Measurements from ENCODE around the gene ZSCAN10. TPM values are rescaled to one million over a fixed set of nuclear protein-coding genes. Genes with fewer than 3 reads are reported as not detected.

The ZSCAN10 gene
- total and polyA plus RNA-seq, 2 of the 13 experiments (the other 11 are each of a cell fraction or from before 2014, with no cell fraction given), result not detected

- no peak for TF ChIP-seq RXRB (CRISPR knock-in tag; IDR thresholded peaks at IDR 0.05; ENCODE audit: borderline replicate concordance)
- TF ChIP-seq, protein P1, sequence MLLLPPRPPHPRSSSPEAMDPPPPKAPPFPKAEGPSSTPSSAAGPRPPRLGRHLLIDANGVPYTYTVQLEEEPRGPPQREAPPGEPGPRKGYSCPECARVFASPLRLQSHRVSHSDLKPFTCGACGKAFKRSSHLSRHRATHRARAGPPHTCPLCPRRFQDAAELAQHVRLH (CRISPR knock-in tag; IDR thresholded peaks at IDR 0.05; ENCODE audit: borderline replicate concordance, low read depth), result no peak
- peak; percentile 7; the same call in 1 of the 2 replicates for TF ChIP-seq ZFP91 (CRISPR knock-in tag; IDR thresholded peaks at IDR 0.05; ENCODE audit: borderline replicate concordance)
- TF ChIP-seq ZNF160 (CRISPR knock-in tag; IDR thresholded peaks at IDR 0.05), result 0 out of 2 replicates have a peak, but pooled peaks have one; percentile 46
- TF ChIP-seq ZFP37 (CRISPR knock-in tag; IDR thresholded peaks at IDR 0.05; ENCODE audit: borderline replicate concordance), result no peak
- TF ChIP-seq SALL2 (CRISPR knock-in tag; IDR thresholded peaks at IDR 0.05), result peak; percentile 35; the same call in 1 of the 2 replicates
- TF ChIP-seq ZNF687 (CRISPR knock-in tag; IDR thresholded peaks at IDR 0.05), result peak; percentile 79
- 0 out of 2 replicates have a peak, but pooled peaks have one; percentile 48 for TF ChIP-seq ZNF878 (CRISPR knock-in tag; IDR thresholded peaks at IDR 0.05)
- no peak for TF ChIP-seq YEATS2 (CRISPR knock-in tag; IDR thresholded peaks at IDR 0.05; ENCODE audit: borderline replicate concordance)
- TF ChIP-seq BRCA1 (CRISPR knock-in tag; IDR thresholded peaks at IDR 0.05), result no peak; the same call in 1 of the 2 replicates
- no peak for TF ChIP-seq GABPA (IDR thresholded peaks at IDR 0.05; ENCODE audit: low read depth, low read length)
- TF ChIP-seq GABPA (CRISPR knock-in tag; IDR thresholded peaks at IDR 0.05; ENCODE audit: low read depth), result no peak
- TF ChIP-seq KDM1A (CRISPR knock-in tag; IDR thresholded peaks at IDR 0.05), result no peak
- TF ChIP-seq, protein P2, sequence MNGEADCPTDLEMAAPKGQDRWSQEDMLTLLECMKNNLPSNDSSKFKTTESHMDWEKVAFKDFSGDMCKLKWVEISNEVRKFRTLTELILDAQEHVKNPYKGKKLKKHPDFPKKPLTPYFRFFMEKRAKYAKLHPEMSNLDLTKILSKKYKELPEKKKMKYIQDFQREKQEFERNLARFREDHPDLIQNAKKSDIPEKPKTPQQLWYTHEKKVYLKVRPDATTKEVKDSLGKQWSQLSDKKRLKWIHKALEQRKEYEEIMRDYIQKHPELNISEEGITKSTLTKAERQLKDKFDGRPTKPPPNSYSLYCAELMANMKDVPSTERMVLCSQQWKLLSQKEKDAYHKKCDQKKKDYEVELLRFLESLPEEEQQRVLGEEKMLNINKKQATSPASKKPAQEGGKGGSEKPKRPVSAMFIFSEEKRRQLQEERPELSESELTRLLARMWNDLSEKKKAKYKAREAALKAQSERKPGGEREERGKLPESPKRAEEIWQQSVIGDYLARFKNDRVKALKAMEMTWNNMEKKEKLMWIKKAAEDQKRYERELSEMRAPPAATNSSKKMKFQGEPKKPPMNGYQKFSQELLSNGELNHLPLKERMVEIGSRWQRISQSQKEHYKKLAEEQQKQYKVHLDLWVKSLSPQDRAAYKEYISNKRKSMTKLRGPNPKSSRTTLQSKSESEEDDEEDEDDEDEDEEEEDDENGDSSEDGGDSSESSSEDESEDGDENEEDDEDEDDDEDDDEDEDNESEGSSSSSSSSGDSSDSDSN (CRISPR knock-in tag; IDR thresholded peaks at IDR 0.05), result 0 out of 2 replicates have a peak, but pooled peaks have one; percentile 7
- 0 out of 2 replicates have a peak, but pooled peaks have one; percentile 22 for TF ChIP-seq ZNF558 (CRISPR knock-in tag; IDR thresholded peaks at IDR 0.05; ENCODE audit: borderline replicate concordance)
- TF ChIP-seq ZNF563 (CRISPR knock-in tag; IDR thresholded peaks at IDR 0.05), result peak; percentile 19; the same call in 1 of the 2 replicates
- TF ChIP-seq ZNF629 (CRISPR knock-in tag; conservative IDR thresholded peaks at IDR 0.05), result no peak
- peak; percentile 15; the same call in 1 of the 2 replicates for TF ChIP-seq SIN3A (IDR thresholded peaks at IDR 0.05; ENCODE audit: borderline replicate concordance, low read depth, low read length)
- TF ChIP-seq HOXA5 (CRISPR knock-in tag; IDR thresholded peaks at IDR 0.05), result 0 out of 2 replicates have a peak, but pooled peaks have one; percentile 30
- no peak for TF ChIP-seq ZNF567 (CRISPR knock-in tag; IDR thresholded peaks at IDR 0.05; ENCODE audit: borderline replicate concordance)
- TF ChIP-seq PHF8 (CRISPR knock-in tag; IDR thresholded peaks at IDR 0.05), result 0 out of 2 replicates have a peak, but pooled peaks have one; percentile 38
- peak; percentile 25 for TF ChIP-seq TEAD3 (CRISPR knock-in tag; optimal IDR thresholded peaks at IDR 0.05; ENCODE audit: borderline replicate concordance)
These were observed 33.2 kb downstream of the ZSCAN10 start (continued) for GRCh38 chr16:3065742-3066439.
